WTC11 (cell line): ENCODE measurements around the gene PNMA8A. TPM values are rescaled to one million over a fixed set of nuclear protein-coding genes. Genes with fewer than 3 reads are reported as not detected.

ENCODE experiments used
- ATAC-seq: fragments of 200-7000 bp; cut with Tn5 transposase; 2 replicates; pipeline ENCODE4 v1.10.0; 2021; ENCODE audit warnings: mild to moderate bottlenecking, moderate library complexity
- CTCF ChIA-PET: fragments of 300-600 bp; sonication (Branson Sonifier 250); formaldehyde crosslinking; loops from one replicate; lab custom pipeline; 2021; ENCODE audit warnings: antibody characterized with exemption; lab: Charles Lee
- POLR2A ChIA-PET: fragments of 350-600 bp; sonication (Branson Sonifier 250); formaldehyde crosslinking; loops from one replicate; lab custom pipeline; 2021; ENCODE audit warnings: antibody characterized with exemption; lab: Charles Lee
- DNase-seq: peaks from one replicate; pipeline ENCODE4 v3.0.0; 2021; ENCODE audit warnings: low spot score
- H3K27ac Mint-ChIP-seq: 2 replicates; pipeline ENCODE4 v1.8.0; 2021; ENCODE audit warnings: mixed read lengths
- H3K27me3 Mint-ChIP-seq: 2 replicates; pipeline ENCODE4 v1.8.0; 2021; ENCODE audit warnings: low read depth, mild to moderate bottlenecking, moderate library complexity, mixed read lengths
- H3K36me3 Mint-ChIP-seq: 2 replicates; pipeline ENCODE4 v1.8.0; 2021; ENCODE audit warnings: mixed read lengths
- H3K4me1 Mint-ChIP-seq: 2 replicates; pipeline ENCODE4 v1.8.0; 2022; ENCODE audit warnings: mixed read lengths
- H3K4me3 Mint-ChIP-seq: 2 replicates; pipeline ENCODE4 v1.8.0; 2021; ENCODE audit warnings: mild to moderate bottlenecking, moderate library complexity, mixed read lengths
- H3K9me3 Mint-ChIP-seq: 2 replicates; pipeline ENCODE4 v1.8.0; 2021; ENCODE audit warnings: mixed read lengths
- CBFB ChIP-seq: sonication (generic); formaldehyde crosslinking; IDR thresholded peaks from 2 replicates; pipeline ENCODE4 v1.8.1; 2022; ENCODE audit warnings: mild to moderate bottlenecking, low read depth, missing genetic modification reagents
- EMX1 ChIP-seq: fragments of 250-450 bp; sonication (Bioruptor Pico); IDR thresholded peaks from 2 replicates; pipeline ENCODE4 v1.8.0; 2021; ENCODE audit warnings: mild to moderate bottlenecking
- JAZF1 ChIP-seq: fragments of 250-450 bp; sonication (Bioruptor Pico); IDR thresholded peaks from 2 replicates; pipeline ENCODE4 v1.9.0; 2021; ENCODE audit warnings: moderate library complexity, mild to moderate bottlenecking, inconsistent platforms
- JUN ChIP-seq: sonication (generic); formaldehyde crosslinking; IDR thresholded peaks from 2 replicates; pipeline ENCODE4 v1.8.0; 2023; ENCODE audit warnings: mild to moderate bottlenecking, missing genetic modification reagents
- KAT7 ChIP-seq: sonication (generic); formaldehyde crosslinking; IDR thresholded peaks from 2 replicates; pipeline ENCODE4 v1.8.1; 2023; ENCODE audit warnings: missing genetic modification reagents, mild to moderate bottlenecking, borderline replicate concordance
- NFATC4 ChIP-seq: fragments of 250-450 bp; sonication (Bioruptor Pico); IDR thresholded peaks from 2 replicates; pipeline ENCODE4 v1.9.0; 2021; ENCODE audit warnings: mild to moderate bottlenecking
- NFE2L1 ChIP-seq: sonication (generic); formaldehyde crosslinking; IDR thresholded peaks from 2 replicates; pipeline ENCODE4 v1.8.1; 2023; ENCODE audit warnings: missing genetic modification reagents
- NFYB ChIP-seq: sonication (generic); formaldehyde crosslinking; conservative IDR thresholded peaks from 2 replicates; pipeline ENCODE4 v1.8.0; 2022; ENCODE audit warnings: low read depth, missing genetic modification reagents
- NR1H2 ChIP-seq: sonication (generic); formaldehyde crosslinking; IDR thresholded peaks from 2 replicates; pipeline ENCODE4 v1.9.0; 2021; ENCODE audit warnings: mild to moderate bottlenecking, moderate library complexity, missing genetic modification reagents
- SMAD4 ChIP-seq: sonication (generic); formaldehyde crosslinking; IDR thresholded peaks from 2 replicates; pipeline ENCODE4 v1.8.0; 2022; ENCODE audit warnings: mild to moderate bottlenecking, missing genetic modification reagents
- SP1 ChIP-seq: sonication (generic); formaldehyde crosslinking; conservative IDR thresholded peaks from 2 replicates; pipeline ENCODE4 v1.8.1; 2022; ENCODE audit warnings: missing genetic modification reagents
- TP53 ChIP-seq: sonication (generic); formaldehyde crosslinking; IDR thresholded peaks from 2 replicates; pipeline ENCODE4 v1.8.1; 2023; ENCODE audit warnings: mild to moderate bottlenecking, missing genetic modification reagents
- total RNA-seq: library from RNA; stranded (reverse); gene quantifications from 3 replicates; pipeline ENCODE4 v1.2.3, GENCODE V29; 2021
- TF ChIP-seq, protein P1 (sequence below): sonication (generic); formaldehyde crosslinking; IDR thresholded peaks from 2 replicates; pipeline ENCODE4 v1.8.1; 2023; ENCODE audit warnings: mild to moderate bottlenecking, moderate library complexity, missing genetic modification reagents
- TF ChIP-seq, protein P2 (sequence below): sonication (generic); formaldehyde crosslinking; IDR thresholded peaks from 2 replicates; pipeline ENCODE4 v1.8.1; 2022; ENCODE audit warnings: missing genetic modification reagents, borderline replicate concordance
- TF ChIP-seq, protein P3 (sequence below): fragments of 250-450 bp; sonication (Bioruptor Pico); IDR thresholded peaks from 2 replicates; pipeline ENCODE4 v1.8.0; 2021; ENCODE audit warnings: mild to moderate bottlenecking
- TF ChIP-seq, protein P4 (sequence below): fragments of 250-450 bp; sonication (Bioruptor Pico); IDR thresholded peaks from 2 replicates; pipeline ENCODE4 v1.9.0; 2021; ENCODE audit warnings: moderate library complexity, mild to moderate bottlenecking, inconsistent platforms, borderline replicate concordance
- TF ChIP-seq, protein P5 (sequence below): sonication (generic); formaldehyde crosslinking; IDR thresholded peaks from 2 replicates; pipeline ENCODE4 v1.8.0; 2022; ENCODE audit warnings: missing genetic modification reagents

Gene PNMA8A
- total RNA-seq, 1 experiment from 2014 or later: 25.4 TPM

DNA sequence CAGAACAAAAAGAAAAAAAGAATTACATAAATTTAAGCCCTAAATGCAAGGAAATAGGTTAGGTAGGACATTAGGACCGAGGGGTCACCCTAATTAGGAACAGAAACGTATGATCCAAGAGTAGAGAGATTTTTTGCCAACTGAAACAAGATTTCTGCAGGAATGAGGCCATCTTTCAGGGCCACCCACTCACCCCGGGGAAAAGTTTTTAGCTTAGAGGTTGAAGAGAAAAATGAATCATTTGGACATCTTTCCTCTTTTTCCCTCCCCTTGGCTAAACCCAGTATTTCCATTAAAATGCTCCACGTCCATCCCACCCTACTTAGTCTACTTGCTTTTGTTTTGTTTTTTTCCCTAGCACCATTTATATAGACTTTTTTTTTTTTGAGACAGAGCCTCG lies 10.6 kb upstream of the PNMA8A start:
- Mint-ChIP-seq H3K27me3 (peaks cover 14% of the 10 kb centered on the region), H3K9me3 (no peaks in the 10 kb centered on the region), H3K4me3 (no peak overlapping the region), H3K36me3 (no peaks in the 10 kb centered on the region), H3K27ac (no peak overlapping the region), H3K4me1 (peaks cover 28% of the 10 kb centered on the region)
- ChIA-PET CTCF (interaction anchor here (1.3 kb wide), 1 partner anchor 86 kb away, joined by 3 read pairs; no protein-coding TSS in a partner anchor), POLR2A (no interaction called here)
- DNase-seq: no peak
- TF ChIP-seq TP53 (CRISPR knock-in tag): no peak
- TF ChIP-seq, protein P1, sequence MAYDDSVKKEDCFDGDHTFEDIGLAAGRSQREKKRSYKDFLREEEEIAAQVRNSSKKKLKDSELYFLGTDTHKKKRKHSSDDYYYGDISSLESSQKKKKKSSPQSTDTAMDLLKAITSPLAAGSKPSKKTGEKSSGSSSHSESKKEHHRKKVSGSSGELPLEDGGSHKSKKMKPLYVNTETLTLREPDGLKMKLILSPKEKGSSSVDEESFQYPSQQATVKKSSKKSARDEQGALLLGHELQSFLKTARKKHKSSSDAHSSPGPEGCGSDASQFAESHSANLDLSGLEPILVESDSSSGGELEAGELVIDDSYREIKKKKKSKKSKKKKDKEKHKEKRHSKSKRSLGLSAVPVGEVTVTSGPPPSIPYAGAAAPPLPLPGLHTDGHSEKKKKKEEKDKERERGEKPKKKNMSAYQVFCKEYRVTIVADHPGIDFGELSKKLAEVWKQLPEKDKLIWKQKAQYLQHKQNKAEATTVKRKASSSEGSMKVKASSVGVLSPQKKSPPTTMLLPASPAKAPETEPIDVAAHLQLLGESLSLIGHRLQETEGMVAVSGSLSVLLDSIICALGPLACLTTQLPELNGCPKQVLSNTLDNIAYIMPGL (CRISPR knock-in tag): no peak
- no peak for TF ChIP-seq JUN (CRISPR knock-in tag)
- no peak for TF ChIP-seq KAT7 (CRISPR knock-in tag)
- no peak for TF ChIP-seq SMAD4 (CRISPR knock-in tag)
- no peak for TF ChIP-seq JAZF1
- TF ChIP-seq NFATC4 (CRISPR knock-in tag): no peak
- no peak for TF ChIP-seq NR1H2
- TF ChIP-seq EMX1 (CRISPR knock-in tag): no peak
- no peak for ATAC-seq

DNA sequence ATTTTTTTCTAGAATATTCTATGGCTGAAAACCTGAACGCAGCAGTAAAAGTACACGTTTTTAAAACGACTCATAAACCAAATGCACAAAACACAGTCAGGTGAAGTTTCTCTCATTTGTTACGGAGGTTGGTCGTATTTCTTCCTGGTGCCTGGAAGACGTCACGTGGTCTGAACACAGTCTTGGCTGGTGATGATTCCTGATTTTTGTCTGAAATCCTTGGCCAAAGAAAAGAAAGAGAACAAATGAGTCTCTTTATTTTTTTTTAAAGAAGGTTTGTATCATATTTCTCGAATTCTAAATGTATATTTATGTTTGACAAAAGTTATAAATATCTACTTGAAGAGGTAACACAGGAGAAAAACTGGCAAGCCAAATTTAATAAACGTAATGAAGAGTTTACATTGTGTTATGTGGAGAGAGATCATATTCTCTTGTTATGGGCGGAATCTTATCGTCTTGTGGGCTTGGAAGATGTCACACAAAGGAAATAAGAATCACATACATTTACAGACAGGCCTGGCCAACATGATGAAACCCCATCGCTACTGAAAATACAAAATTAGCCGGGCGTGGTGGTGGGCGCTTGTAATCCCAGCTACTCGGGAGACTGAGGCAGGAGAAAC lies 10.0 kb upstream of the PNMA8A start:
- ATAC-seq (no peak), DNase-seq (no peak)
- POLR2A ChIA-PET: no interaction called here
- CTCF ChIA-PET: interaction anchor here (1.3 to 1.8 kb wide), 2 partner anchors 79 to 86 kb away, joined by 3 to 6 read pairs; no protein-coding TSS in a partner anchor
- H3K27ac Mint-ChIP-seq: no peak overlapping the region
- peaks cover 8% of the 10 kb centered on the region for H3K27me3 Mint-ChIP-seq
- no peaks in the 10 kb centered on the region for H3K36me3 Mint-ChIP-seq
- peaks cover 26% of the 10 kb centered on the region for H3K4me1 Mint-ChIP-seq
- no peak overlapping the region for H3K4me3 Mint-ChIP-seq
- no peaks in the 10 kb centered on the region for H3K9me3 Mint-ChIP-seq
- TF ChIP-seq, protein P2, sequence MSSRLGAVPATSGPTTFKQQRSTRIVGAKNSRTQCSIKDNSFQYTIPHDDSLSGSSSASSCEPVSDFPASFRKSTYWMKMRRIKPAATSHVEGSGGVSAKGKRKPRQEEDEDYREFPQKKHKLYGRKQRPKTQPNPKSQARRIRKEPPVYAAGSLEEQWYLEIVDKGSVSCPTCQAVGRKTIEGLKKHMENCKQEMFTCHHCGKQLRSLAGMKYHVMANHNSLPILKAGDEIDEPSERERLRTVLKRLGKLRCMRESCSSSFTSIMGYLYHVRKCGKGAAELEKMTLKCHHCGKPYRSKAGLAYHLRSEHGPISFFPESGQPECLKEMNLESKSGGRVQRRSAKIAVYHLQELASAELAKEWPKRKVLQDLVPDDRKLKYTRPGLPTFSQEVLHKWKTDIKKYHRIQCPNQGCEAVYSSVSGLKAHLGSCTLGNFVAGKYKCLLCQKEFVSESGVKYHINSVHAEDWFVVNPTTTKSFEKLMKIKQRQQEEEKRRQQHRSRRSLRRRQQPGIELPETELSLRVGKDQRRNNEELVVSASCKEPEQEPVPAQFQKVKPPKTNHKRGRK (CRISPR knock-in tag): no peak
- TF ChIP-seq NFYB (CRISPR knock-in tag) (no peak), CBFB (CRISPR knock-in tag) (no peak)
- TF ChIP-seq, protein P3, sequence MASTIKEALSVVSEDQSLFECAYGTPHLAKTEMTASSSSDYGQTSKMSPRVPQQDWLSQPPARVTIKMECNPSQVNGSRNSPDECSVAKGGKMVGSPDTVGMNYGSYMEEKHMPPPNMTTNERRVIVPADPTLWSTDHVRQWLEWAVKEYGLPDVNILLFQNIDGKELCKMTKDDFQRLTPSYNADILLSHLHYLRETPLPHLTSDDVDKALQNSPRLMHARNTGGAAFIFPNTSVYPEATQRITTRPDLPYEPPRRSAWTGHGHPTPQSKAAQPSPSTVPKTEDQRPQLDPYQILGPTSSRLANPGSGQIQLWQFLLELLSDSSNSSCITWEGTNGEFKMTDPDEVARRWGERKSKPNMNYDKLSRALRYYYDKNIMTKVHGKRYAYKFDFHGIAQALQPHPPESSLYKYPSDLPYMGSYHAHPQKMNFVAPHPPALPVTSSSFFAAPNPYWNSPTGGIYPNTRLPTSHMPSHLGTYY (CRISPR knock-in tag): no peak
- TF ChIP-seq, protein P4, sequence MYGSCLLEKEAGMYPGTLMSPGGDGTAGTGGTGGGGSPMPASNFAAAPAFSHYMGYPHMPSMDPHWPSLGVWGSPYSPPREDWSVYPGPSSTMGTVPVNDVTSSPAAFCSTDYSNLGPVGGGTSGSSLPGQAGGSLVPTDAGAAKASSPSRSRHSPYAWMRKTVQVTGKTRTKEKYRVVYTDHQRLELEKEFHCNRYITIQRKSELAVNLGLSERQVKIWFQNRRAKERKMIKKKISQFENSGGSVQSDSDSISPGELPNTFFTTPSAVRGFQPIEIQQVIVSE (CRISPR knock-in tag): no peak

DNA sequence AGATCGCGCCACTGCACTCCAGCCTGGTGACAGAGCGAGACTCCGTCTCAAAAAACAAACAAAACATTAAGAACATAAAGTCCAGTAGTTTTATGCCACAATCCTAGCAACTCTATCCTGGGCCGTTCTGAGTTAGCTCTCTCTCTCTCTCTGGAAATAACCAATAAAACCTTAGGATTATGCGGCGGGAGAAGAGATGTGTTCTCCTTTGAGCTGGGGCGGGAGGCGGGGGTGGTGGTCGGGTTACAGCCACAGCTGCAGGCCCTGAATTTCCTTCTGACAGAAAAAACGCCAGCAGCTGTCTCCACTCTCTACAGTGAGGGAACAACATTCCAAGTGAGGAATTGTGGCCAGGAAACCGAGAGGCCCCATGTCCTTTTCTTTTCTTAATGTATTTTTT lies 9.1 kb upstream of the PNMA8A start:
- Mint-ChIP-seq H3K4me3 (no peak overlapping the region), H3K27me3 (peaks cover under 1% of the 10 kb centered on the region), H3K9me3 (no peaks in the 10 kb centered on the region), H3K4me1 (peaks cover 26% of the 10 kb centered on the region), H3K36me3 (no peaks in the 10 kb centered on the region), H3K27ac (no peak overlapping the region; the same call in 1 of the 2 replicates)
- peak; percentile 73 for ATAC-seq
- ChIA-PET CTCF (interaction anchor here (0.6 to 1.8 kb wide), 4 partner anchors 49 to 134 kb away, joined by 3 to 6 read pairs (median 4); no protein-coding TSS in a partner anchor), POLR2A (interaction anchor here (0.6 kb wide), 1 partner anchor 15 kb away, joined by 5 read pairs; no protein-coding TSS in a partner anchor)
- no peak for DNase-seq
- TF ChIP-seq SP1 (CRISPR knock-in tag) (no peak), NR1H2 (no peak), NFE2L1 (CRISPR knock-in tag) (no peak)
- TF ChIP-seq, protein P4 (CRISPR knock-in tag): no peak
- TF ChIP-seq, protein P3 (CRISPR knock-in tag): no peak
- TF ChIP-seq, protein P5, sequence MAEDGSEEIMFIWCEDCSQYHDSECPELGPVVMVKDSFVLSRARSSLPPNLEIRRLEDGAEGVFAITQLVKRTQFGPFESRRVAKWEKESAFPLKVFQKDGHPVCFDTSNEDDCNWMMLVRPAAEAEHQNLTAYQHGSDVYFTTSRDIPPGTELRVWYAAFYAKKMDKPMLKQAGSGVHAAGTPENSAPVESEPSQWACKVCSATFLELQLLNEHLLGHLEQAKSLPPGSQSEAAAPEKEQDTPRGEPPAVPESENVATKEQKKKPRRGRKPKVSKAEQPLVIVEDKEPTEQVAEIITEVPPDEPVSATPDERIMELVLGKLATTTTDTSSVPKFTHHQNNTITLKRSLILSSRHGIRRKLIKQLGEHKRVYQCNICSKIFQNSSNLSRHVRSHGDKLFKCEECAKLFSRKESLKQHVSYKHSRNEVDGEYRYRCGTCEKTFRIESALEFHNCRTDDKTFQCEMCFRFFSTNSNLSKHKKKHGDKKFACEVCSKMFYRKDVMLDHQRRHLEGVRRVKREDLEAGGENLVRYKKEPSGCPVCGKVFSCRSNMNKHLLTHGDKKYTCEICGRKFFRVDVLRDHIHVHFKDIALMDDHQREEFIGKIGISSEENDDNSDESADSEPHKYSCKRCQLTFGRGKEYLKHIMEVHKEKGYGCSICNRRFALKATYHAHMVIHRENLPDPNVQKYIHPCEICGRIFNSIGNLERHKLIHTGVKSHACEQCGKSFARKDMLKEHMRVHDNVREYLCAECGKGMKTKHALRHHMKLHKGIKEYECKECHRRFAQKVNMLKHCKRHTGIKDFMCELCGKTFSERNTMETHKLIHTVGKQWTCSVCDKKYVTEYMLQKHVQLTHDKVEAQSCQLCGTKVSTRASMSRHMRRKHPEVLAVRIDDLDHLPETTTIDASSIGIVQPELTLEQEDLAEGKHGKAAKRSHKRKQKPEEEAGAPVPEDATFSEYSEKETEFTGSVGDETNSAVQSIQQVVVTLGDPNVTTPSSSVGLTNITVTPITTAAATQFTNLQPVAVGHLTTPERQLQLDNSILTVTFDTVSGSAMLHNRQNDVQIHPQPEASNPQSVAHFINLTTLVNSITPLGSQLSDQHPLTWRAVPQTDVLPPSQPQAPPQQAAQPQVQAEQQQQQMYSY (CRISPR knock-in tag): no peak
